ENCODE measurements around the gene OR2T34. TPM values are rescaled to one million over a fixed set of nuclear protein-coding genes. Genes with fewer than 3 reads are reported as not detected.
"Not testable (repeated sequence)": the region's sequence is repeated elsewhere in the genome, so short reads cannot be mapped to it uniquely, and the experiment has no call there.

OR2T34 gene
- total RNA-seq, 2 experiments from 2014 or later: not detected

- H3K27ac Mint-ChIP-seq, CTCF ChIA-PET: not testable (repeated sequence)
Measured at GRCh38 chr1:248537449-248537848, 37.1 kb downstream of the OR2T34 start.

More at GRCh38 chr1:248537449-248537848, 37.1 kb downstream of the OR2T34 start:
- H3K36me3 Mint-ChIP-seq (ENCODE audit: low read depth); DNase-seq; H3K4me1 Mint-ChIP-seq (ENCODE audit: low read depth); intact Hi-C loops (cut with micrococcal nuclease); H3K4me3 Mint-ChIP-seq; H3K27me3 Mint-ChIP-seq (ENCODE audit: low read depth); H3K9me3 Mint-ChIP-seq: not testable (repeated sequence)

Other genes with a start within 250 kb of the OR2T34 start
- gene OR14C36, start 226.0 kb downstream of the OR2T34 start, total RNA-seq: not detected
- not detected for gene OR2T4, start 213.1 kb downstream of the OR2T34 start, total RNA-seq
- not detected for gene OR2T6, start 199.0 kb downstream of the OR2T34 start, total RNA-seq
- not detected for gene OR2T1, start 171.7 kb downstream of the OR2T34 start, total RNA-seq
- not detected for gene OR2T2, start 129.1 kb downstream of the OR2T34 start, total RNA-seq
- not detected for gene OR2T3, start 101.4 kb downstream of the OR2T34 start, total RNA-seq
- not detected for gene OR2T5, start 86.2 kb downstream of the OR2T34 start, total RNA-seq
- not detected for gene OR2G6, start 66.7 kb downstream of the OR2T34 start, total RNA-seq
- gene OR2T29, start 12.0 kb downstream of the OR2T34 start, total RNA-seq: not detected
- not detected for gene OR2T10, start 22.9 kb upstream of the OR2T34 start, total RNA-seq
- not detected for gene OR2T11, start 60.3 kb upstream of the OR2T34 start, total RNA-seq
- gene OR2T35, start 70.5 kb upstream of the OR2T34 start, total RNA-seq: not detected
- gene OR2T27, start 80.8 kb upstream of the OR2T34 start, total RNA-seq: not detected
- gene OR14I1, start 128.0 kb upstream of the OR2T34 start, total RNA-seq: not detected
- not detected for gene LYPD8, start 181.0 kb upstream of the OR2T34 start, total RNA-seq

Measured in activated naive CD4-positive, alpha-beta T cell treated with anti-CD3 and anti-CD28 coated beads for 36 hours (primary cell).